ENCODE results near the gene CYTH2.

Gene CYTH2

DNA sequence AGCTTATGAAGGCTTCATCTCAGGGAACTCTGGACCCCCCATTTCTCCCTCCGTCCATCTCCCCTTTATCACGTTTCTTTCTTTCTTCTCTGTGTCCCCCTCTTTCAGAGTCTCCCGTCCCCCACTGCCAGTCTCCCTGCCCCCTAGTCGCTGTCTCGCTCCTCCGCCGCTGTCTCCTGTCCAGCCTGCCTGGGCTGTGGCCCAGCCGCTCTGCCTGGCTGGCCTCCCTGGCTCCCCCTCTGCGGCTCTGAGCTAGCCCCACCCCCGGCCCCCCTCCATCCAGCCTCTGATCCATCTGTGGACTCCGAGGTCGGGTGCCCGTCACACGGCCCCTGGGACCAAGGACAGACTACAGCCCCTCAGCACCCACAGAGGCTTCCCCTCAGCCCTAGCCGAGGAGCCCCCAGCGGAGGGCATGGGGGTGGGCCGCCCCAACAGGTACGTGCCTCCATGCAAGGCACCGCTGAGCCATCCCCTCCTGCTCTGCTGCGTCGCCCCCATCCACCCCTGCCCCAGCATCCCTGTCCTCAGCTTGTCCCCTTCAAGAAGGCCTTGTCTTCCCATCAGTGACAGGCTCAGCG is 14.9 kb upstream of the CYTH2 start:
- TF ChIP-seq EP300 (IDR thresholded peaks at IDR 0.05; ENCODE audit: borderline replicate concordance) (no peak), YY1 (IDR thresholded peaks at IDR 0.05; ENCODE audit: low read depth) (no peak), TEAD4 (IDR thresholded peaks at IDR 0.05) (no peak)

- TF ChIP-seq EGR1 (IDR thresholded peaks at IDR 0.05), result no peak
- no peak for TF ChIP-seq FOXM1 (IDR thresholded peaks at IDR 0.05; ENCODE audit: borderline replicate concordance, low read depth)
- TF ChIP-seq MAX (IDR thresholded peaks at IDR 0.05), result no peak
- TF ChIP-seq ZBTB7A (IDR thresholded peaks at IDR 0.05; ENCODE audit: low read depth), result no peak
- no peak for TF ChIP-seq TCF12 (IDR thresholded peaks at IDR 0.05; ENCODE audit: low read depth)
- no peak for TF ChIP-seq EP300 (IDR thresholded peaks at IDR 0.05; ENCODE audit: borderline replicate concordance)
- no peak for TF ChIP-seq NFIC (IDR thresholded peaks at IDR 0.05)
- no peak for TF ChIP-seq REST (IDR thresholded peaks at IDR 0.05; ENCODE audit: low read depth)
- no peak for TF ChIP-seq CEBPB (IDR thresholded peaks at IDR 0.05)
- no peak for TF ChIP-seq TEAD4 (IDR thresholded peaks at IDR 0.05)
Measured at GRCh38 chr19:48455171-48455907, 13.8 kb upstream of the CYTH2 start, which contains the start of gene KCNJ14. TSS of gene KCNJ14 (plus strand) at chr19:48455574. CDS start at chr19:48461725, 6,151 bp downstream.

GRCh38 chr19:48455908-48456562 is 13.1 kb upstream of the CYTH2 start:
- TF ChIP-seq CEBPB (IDR thresholded peaks at IDR 0.05) (no peak), MAX (IDR thresholded peaks at IDR 0.05) (no peak), TAF1 (IDR thresholded peaks at IDR 0.05; ENCODE audit: low read depth) (no peak), NFIC (IDR thresholded peaks at IDR 0.05) (no peak), TCF12 (IDR thresholded peaks at IDR 0.05; ENCODE audit: low read depth) (no peak), ZBTB7A (IDR thresholded peaks at IDR 0.05; ENCODE audit: low read depth) (no peak), TEAD4 (IDR thresholded peaks at IDR 0.05) (no peak), FOXM1 (IDR thresholded peaks at IDR 0.05; ENCODE audit: borderline replicate concordance, low read depth) (no peak), EGR1 (IDR thresholded peaks at IDR 0.05) (no peak), CREB1 (IDR thresholded peaks at IDR 0.05; ENCODE audit: low read depth) (no peak), YY1 (IDR thresholded peaks at IDR 0.05; ENCODE audit: low read depth) (no peak), EP300 (IDR thresholded peaks at IDR 0.05; ENCODE audit: borderline replicate concordance) (no peak), REST (IDR thresholded peaks at IDR 0.05; ENCODE audit: low read depth) (no peak), RAD21 (IDR thresholded peaks at IDR 0.05; ENCODE audit: low read depth) (no peak)
- TF ChIP-seq, protein P1, sequence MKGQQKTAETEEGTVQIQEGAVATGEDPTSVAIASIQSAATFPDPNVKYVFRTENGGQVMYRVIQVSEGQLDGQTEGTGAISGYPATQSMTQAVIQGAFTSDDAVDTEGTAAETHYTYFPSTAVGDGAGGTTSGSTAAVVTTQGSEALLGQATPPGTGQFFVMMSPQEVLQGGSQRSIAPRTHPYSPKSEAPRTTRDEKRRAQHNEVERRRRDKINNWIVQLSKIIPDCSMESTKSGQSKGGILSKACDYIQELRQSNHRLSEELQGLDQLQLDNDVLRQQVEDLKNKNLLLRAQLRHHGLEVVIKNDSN (IDR thresholded peaks at IDR 0.05), result no peak

DNA sequence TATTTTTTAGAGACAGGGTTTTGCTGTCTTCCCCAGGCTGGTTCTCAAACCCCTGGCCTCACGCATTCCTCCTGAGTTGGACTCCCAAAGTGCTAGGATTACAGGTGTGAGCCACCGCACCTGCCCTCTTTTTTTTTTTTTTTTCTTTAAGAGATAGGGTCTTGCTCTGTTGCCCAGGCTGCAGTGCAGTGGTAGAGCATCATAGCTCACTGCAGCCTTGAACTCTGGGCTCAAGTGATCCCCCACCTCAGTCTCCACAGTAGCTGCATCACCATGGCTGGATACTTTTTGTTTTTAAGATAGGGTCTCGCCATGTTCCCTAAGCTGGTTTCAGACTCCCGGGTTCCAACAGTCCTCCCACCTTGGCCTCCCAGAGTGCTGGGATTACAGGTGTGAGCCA is 12.3 kb upstream of the CYTH2 start:
- TF ChIP-seq NFIC (IDR thresholded peaks at IDR 0.05) (no peak), TCF12 (IDR thresholded peaks at IDR 0.05; ENCODE audit: low read depth) (no peak), REST (IDR thresholded peaks at IDR 0.05; ENCODE audit: low read depth) (no peak), CEBPB (IDR thresholded peaks at IDR 0.05) (no peak), FOXM1 (IDR thresholded peaks at IDR 0.05; ENCODE audit: borderline replicate concordance, low read depth) (no peak), TAF1 (IDR thresholded peaks at IDR 0.05; ENCODE audit: low read depth) (no peak), RAD21 (IDR thresholded peaks at IDR 0.05; ENCODE audit: low read depth) (no peak), EP300 (IDR thresholded peaks at IDR 0.05; ENCODE audit: borderline replicate concordance) (no peak), TEAD4 (IDR thresholded peaks at IDR 0.05) (no peak), ZBTB7A (IDR thresholded peaks at IDR 0.05; ENCODE audit: low read depth) (no peak), CREB1 (IDR thresholded peaks at IDR 0.05; ENCODE audit: low read depth) (no peak), YY1 (IDR thresholded peaks at IDR 0.05; ENCODE audit: low read depth) (no peak), EGR1 (IDR thresholded peaks at IDR 0.05) (no peak), MAX (IDR thresholded peaks at IDR 0.05) (no peak)
- TF ChIP-seq, protein P1 (IDR thresholded peaks at IDR 0.05), result no peak
